Small intestine (tissue), 7 donors: ENCODE results near the gene CENPB. TPM values are rescaled to one million over a fixed set of nuclear protein-coding genes. Genes with fewer than 3 reads are reported as not detected.

ENCODE experiments used
- DNase-seq, 2 donors: peaks; one replicate each; pipeline versions ENCODE4 v3.0.0 to v3.0.0-alpha.2; 2013
- FAIRE-seq: peaks from 2 replicates; lab custom pipeline; 2012; peaks lifted over from hg19 to GRCh38; lab: Jason Lieb, UNC
- H3K27ac ChIP-seq, 3 donors: one replicate each; pipeline ENCODE4 v1.5.1; 2013; ENCODE audit warnings: low read length in 2 of 3, mild to moderate bottlenecking in 2 of 3, control low read depth in 1 of 3, inconsistent platforms in 1 of 3, low read depth in 1 of 3, moderate library complexity in 1 of 3
- H3K27me3 ChIP-seq, 3 donors: one replicate each; pipeline ENCODE4 v1.6.1; 2013; ENCODE audit warnings: low read length in 3 of 3, inconsistent platforms in 1 of 3; ENCODE audit not compliant: control insufficient read depth in 3 of 3, insufficient read depth in 3 of 3
- H3K36me3 ChIP-seq, 3 donors: one replicate each; pipeline ENCODE4 v1.6.1; 2013; ENCODE audit warnings: low read length in 3 of 3, inconsistent platforms in 1 of 3, low read depth in 1 of 3, mild to moderate bottlenecking in 1 of 3, moderate library complexity in 1 of 3; ENCODE audit not compliant: control insufficient read depth in 3 of 3, insufficient read depth in 2 of 3
- H3K4me1 ChIP-seq, 3 donors: one replicate each; pipeline ENCODE4 v1.6.1; 2013; ENCODE audit warnings: low read length in 2 of 3, inconsistent platforms in 1 of 3, low read depth in 1 of 3, mild to moderate bottlenecking in 1 of 3, moderate library complexity in 1 of 3; ENCODE audit not compliant: control insufficient read depth in 3 of 3, insufficient read depth in 2 of 3
- H3K4me3 ChIP-seq, 3 donors: one replicate each; pipeline ENCODE4 v1.5.1; 2013; ENCODE audit warnings: low read length in 3 of 3, control low read depth in 1 of 3, inconsistent platforms in 1 of 3, low read depth in 1 of 3, mild to moderate bottlenecking in 1 of 3, moderate library complexity in 1 of 3
- H3K9me3 ChIP-seq, 2 donors: one replicate each; pipeline ENCODE4 v1.6.1; 2013; ENCODE audit warnings: low read depth in 1 of 2, low read length in 1 of 2; ENCODE audit not compliant: control insufficient read depth in 2 of 2, insufficient read depth in 1 of 2
- WGBS, 3 donors: extraction: QIAGEN DNeasy Blood & Tissue Kit; methylation state at CpG; one replicate each; pipeline ENCODE4 v1.1.7; 2013; 5-methylcytosine and 5-hydroxymethylcytosine counted together
- polyA plus RNA-seq, 4 donors: library from polyadenylated mRNA; stranded (reverse) in 3 of 4; unstranded in 1 of 4; fragments of 200-250 nt in 3 of 4; fragments of 120-200 nt in 1 of 4; gene quantifications; one replicate each; pipeline versions ENCODE4 v1.2.1 to v1.2.3, GENCODE V29; 2013
- donor health status: healthy with polysubstance abuse.
- donor health status: control.
- donor health status: control.
- donor health status: Bipolar disorder and iron deficiency.
- donor health status: healthy.

The CENPB gene
- polyA plus RNA-seq, 4 donors: 54.7 to 73.2 (median 60.5) TPM

GRCh38 chr20:3813848-3814581 lies 27.5 kb upstream of the CENPB start:
- peak overlapping the region; percentile 17 to 61 (median 30) for H3K27ac ChIP-seq

GRCh38 chr20:3812975-3813847 lies 26.7 kb upstream of the CENPB start:
- Histone ChIP-seq H3K27ac (peak overlapping the region; percentile 17 to 61 (median 30)), H3K36me3 (no peaks in the 10 kb centered on the region), H3K9me3 (no peaks in the 10 kb centered on the region), H3K4me1 (peaks cover 3 to 37% (median 11%) of the 10 kb centered on the region in 3 donors), H3K27me3 (no peaks in the 10 kb centered on the region), H3K4me3 (no peak overlapping the region)
- DNase-seq (peak; percentile 28 to 61), FAIRE-seq (no peak)
- 32 to 67% (median 53%) methylated on average over 8 of the region's 8 CpGs for WGBS, 3 donors

More at GRCh38 chr20:3813848-3814581, 27.5 kb upstream of the CENPB start:
- no peak for DNase-seq
- Histone ChIP-seq H3K9me3 (no peaks in the 10 kb centered on the region), H3K27me3 (no peaks in the 10 kb centered on the region), H3K4me1 (peaks cover 3 to 39% (median 11%) of the 10 kb centered on the region in 3 donors), H3K4me3 (no peak overlapping the region), H3K36me3 (no peaks in the 10 kb centered on the region)
- FAIRE-seq: no peak
- WGBS, 3 donors: 46 to 67% (median 54%) methylated on average over 12 of the region's 12 CpGs

GRCh38 chr20:3812259-3812681 lies 25.7 kb upstream of the CENPB start:
- FAIRE-seq (no peak), DNase-seq (no peak)
- Histone ChIP-seq H3K27ac (peak overlapping the region; percentile 74 to 100 (median 82)), H3K4me1 (peaks cover 6 to 44% (median 11%) of the 10 kb centered on the region in 3 donors), H3K9me3 (no peaks in the 10 kb centered on the region), H3K36me3 (no peaks in the 10 kb centered on the region), H3K4me3 (no peak overlapping the region), H3K27me3 (no peaks in the 10 kb centered on the region)
- WGBS, 3 donors: 87 to 94% (median 90%) methylated on average over 7 to 9 of the region's 9 CpGs

GRCh38 chr20:3811467-3812258 lies 25.1 kb upstream of the CENPB start:
- H3K9me3 ChIP-seq: no peaks in the 10 kb centered on the region
- peaks cover 6 to 50% (median 17%) of the 10 kb centered on the region in 3 donors for H3K4me1 ChIP-seq
- 7 to 13% (median 7%) methylated on average over 19 to 20 of the region's 20 CpGs for WGBS, 3 donors
- DNase-seq (peak; percentile 98 to 99), FAIRE-seq (no peak)
- no peaks in the 10 kb centered on the region for H3K27me3 ChIP-seq
- H3K27ac ChIP-seq: peak overlapping the region; percentile 82 to 100 (median 94)
- peak overlapping the region; percentile 3 to 46 (median 36) for H3K4me3 ChIP-seq
- no peaks in the 10 kb centered on the region for H3K36me3 ChIP-seq

GRCh38 chr20:3808544-3808943 lies 22.0 kb upstream of the CENPB start:
- H3K4me1 ChIP-seq: peaks cover 6 to 57% (median 23%) of the 10 kb centered on the region in 3 donors
- H3K4me3 ChIP-seq: no peak overlapping the region
- FAIRE-seq (no peak), DNase-seq (no peak)
- 58 to 77% (median 69%) methylated on average over 3 of the region's 3 CpGs for WGBS, 3 donors
- H3K27ac ChIP-seq: peak overlapping the region; percentile 83 to 95 (median 84)
- H3K27me3 ChIP-seq: no peaks in the 10 kb centered on the region
- H3K9me3 ChIP-seq: no peaks in the 10 kb centered on the region
- H3K36me3 ChIP-seq: peaks cover 0 to 29% (median 6%) of the 10 kb centered on the region in 3 donors

- no peak for DNase-seq
- H3K27ac ChIP-seq: no peak overlapping the region
Measured at GRCh38 chr20:3804781-3805180, 18.2 kb upstream of the CENPB start.

GRCh38 chr20:3804254-3804751 lies 17.8 kb upstream of the CENPB start:
- DNase-seq (no peak), FAIRE-seq (no peak)
- Histone ChIP-seq H3K9me3 (no peaks in the 10 kb centered on the region), H3K27me3 (no peaks in the 10 kb centered on the region), H3K4me1 (peaks cover 4 to 54% (median 12%) of the 10 kb centered on the region in 3 donors), H3K27ac (no peak overlapping the region), H3K4me3 (no peak overlapping the region), H3K36me3 (peaks cover 0 to 71% (median 6%) of the 10 kb centered on the region in 3 donors)
- whole genome bisulfite sequencing, 3 donors: 86 to 88% (median 87%) methylated on average over 11 of the region's 11 CpGs

More at GRCh38 chr20:3804781-3805180, 18.2 kb upstream of the CENPB start:
- no peak for FAIRE-seq
- 92 to 97% (median 94%) methylated on average over 11 of the region's 11 CpGs for WGBS, 3 donors
- Histone ChIP-seq H3K4me1 (peaks cover 4 to 49% (median 12%) of the 10 kb centered on the region in 3 donors), H3K4me3 (no peak overlapping the region), H3K36me3 (peaks cover 0 to 66% (median 6%) of the 10 kb centered on the region in 3 donors), H3K9me3 (no peaks in the 10 kb centered on the region), H3K27me3 (no peaks in the 10 kb centered on the region)
